ENCODE data around the gene STK32C.

The STK32C gene

DNA sequence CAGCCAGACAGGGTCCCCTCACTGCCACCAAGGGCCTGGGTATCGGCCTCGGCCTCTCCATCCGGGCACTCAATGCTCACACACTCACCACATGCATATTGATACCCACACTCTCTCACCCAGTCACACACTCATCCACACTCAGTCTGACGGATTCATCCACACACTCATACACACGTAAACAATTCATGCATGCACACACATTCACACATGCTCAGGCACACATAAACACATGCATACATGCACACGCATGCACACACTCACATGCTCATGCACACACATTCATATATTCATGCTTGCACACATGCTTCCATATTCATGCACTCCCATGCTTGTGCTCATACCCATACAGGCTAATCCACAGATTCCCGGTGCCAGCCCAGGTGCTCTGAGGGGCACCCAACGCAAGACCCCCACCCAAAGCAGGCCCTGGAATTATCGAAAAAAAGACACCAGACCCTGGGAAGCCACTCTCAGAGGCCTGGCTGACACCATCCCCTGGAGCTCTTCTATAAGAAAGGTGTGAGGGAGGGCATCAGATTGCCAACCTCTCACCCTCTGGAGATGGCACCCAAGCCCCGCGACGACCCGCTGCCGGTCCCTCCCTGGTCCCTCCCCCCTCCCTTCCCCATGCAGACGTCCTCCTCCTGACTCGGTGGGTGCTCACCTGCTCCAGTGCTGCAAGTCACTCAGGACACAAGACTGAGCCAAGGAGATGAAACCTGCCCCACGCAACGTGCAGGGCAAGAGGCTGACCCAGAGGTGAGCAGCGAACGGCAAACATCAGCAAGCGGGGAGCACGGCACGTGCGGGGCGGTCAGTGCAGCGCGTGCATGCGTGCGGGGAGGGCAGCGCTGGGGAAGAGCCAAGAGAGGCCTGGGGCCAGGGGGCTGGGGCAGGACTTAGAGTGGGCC is 15.2 kb downstream of the STK32C start:
- TF ChIP-seq, protein P1, sequence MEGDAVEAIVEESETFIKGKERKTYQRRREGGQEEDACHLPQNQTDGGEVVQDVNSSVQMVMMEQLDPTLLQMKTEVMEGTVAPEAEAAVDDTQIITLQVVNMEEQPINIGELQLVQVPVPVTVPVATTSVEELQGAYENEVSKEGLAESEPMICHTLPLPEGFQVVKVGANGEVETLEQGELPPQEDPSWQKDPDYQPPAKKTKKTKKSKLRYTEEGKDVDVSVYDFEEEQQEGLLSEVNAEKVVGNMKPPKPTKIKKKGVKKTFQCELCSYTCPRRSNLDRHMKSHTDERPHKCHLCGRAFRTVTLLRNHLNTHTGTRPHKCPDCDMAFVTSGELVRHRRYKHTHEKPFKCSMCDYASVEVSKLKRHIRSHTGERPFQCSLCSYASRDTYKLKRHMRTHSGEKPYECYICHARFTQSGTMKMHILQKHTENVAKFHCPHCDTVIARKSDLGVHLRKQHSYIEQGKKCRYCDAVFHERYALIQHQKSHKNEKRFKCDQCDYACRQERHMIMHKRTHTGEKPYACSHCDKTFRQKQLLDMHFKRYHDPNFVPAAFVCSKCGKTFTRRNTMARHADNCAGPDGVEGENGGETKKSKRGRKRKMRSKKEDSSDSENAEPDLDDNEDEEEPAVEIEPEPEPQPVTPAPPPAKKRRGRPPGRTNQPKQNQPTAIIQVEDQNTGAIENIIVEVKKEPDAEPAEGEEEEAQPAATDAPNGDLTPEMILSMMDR (IDR thresholded peaks at IDR 0.05; ENCODE audit: insufficient read depth, low read depth, low read length, missing control alignments): no peak
- H3K4me3 ChIP-seq (ENCODE audit: low read depth, low read length): no peak overlapping the region
- no peak for DNase-seq (ENCODE audit: low read depth)

DNA sequence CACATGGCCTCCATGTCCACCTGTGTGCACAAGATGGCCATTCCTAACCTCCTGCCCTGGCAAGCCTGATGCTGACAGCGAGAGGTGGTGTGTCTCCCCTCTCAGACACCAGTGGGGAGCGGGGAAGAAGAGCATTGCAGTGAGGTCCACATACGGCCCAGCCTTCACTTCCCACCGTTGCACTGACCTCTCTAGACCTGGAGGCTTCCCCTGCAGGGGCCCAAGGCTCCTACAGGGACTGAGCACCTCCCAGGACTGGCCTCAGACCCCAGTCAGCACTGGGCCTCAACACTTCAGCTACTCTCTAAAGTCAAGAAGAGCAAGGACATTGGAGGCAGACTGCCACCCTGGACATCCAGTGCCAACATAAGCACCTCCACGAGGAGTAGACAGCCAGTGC is 15.9 kb downstream of the STK32C start:
- TF ChIP-seq, protein P1 (IDR thresholded peaks at IDR 0.05; ENCODE audit: insufficient read depth, low read depth, low read length, missing control alignments): no peak
- no peak for DNase-seq (ENCODE audit: low read depth)
- H3K4me3 ChIP-seq (ENCODE audit: low read depth, low read length): no peak overlapping the region

DNA sequence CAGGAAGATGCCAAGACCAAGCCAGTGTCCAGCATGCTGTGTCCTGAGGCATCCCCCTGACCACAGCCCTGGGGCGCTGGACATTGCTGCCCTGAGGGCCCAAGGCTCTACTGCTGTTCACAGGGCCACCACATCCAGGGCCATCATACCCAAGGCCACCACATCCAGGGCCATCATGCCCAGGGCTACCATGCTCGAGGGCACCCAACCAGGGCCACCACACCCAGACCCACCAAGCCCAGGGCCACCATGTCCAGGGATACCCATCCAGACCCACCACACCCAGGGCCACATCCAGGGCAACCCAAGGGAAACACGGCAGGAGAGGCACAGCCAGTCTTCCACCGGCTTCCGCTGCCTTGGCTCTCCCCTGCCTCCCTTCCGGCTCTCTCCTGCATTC is 17.1 kb downstream of the STK32C start:
- no peak overlapping the region for H3K4me3 ChIP-seq (ENCODE audit: low read depth, low read length)
- DNase-seq (ENCODE audit: low read depth): no peak
- TF ChIP-seq, protein P1 (IDR thresholded peaks at IDR 0.05; ENCODE audit: insufficient read depth, low read depth, low read length, missing control alignments): no peak

DNA sequence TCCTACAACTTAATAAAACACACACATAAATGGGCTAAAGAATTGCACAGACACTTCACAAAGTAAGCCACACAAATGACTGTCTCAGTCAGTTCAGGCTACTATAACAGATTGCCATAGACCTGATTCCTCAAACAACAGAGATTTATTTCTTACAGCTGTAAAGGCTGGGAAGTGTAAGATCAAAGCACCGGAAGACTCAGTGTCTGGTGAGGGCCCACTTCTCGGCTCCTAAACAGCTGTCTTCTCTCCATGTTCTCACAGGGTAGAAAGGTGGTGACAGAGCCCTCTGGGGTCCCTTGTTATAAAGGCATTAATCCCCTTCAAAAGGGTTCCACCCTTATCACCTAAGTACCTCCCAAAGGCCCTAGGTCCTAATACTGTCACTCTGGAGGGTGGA is 18.3 kb downstream of the STK32C start:
- DNase-seq (ENCODE audit: low read depth): no peak
- TF ChIP-seq, protein P1 (IDR thresholded peaks at IDR 0.05; ENCODE audit: insufficient read depth, low read depth, low read length, missing control alignments): no peak

DNA sequence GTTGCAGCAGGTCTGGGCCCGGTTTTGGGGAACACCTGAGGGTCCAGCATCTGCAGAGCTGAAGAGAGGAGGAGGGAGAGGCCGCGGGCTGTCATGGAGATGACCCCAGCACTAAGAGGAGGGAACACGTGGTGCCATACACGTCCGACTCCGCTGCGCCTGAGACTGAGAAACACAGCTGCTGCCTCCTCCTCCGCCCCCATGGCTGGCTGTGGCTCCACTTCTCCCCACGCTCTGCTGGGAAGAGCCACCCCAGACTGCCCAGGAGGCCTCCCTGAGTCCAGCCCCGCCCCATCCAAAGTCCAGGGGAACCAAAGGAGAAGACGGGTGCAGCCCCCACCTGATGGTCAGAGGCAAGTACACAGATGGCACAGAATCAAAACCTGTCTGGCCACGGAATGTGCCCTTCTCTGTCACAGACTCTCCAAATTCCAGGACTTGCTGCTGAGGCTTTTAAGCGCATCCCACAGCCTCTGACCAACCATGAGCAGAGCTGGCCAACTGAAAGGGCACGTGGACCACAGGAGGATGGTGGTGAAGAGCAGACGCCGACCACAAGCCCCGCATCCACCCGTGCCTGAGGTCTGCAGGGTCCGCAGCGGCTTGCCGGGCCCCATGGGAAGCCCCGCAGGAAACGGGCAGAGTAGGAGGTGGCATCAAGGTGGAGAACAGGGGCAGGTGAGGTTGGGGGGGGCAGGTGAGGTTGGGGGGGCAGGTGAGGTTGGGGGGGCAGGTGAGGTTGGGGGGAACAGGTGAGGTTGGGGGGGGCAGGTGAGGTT is 24.0 kb downstream of the STK32C start:
- no peak overlapping the region for H3K4me3 ChIP-seq (ENCODE audit: low read depth, low read length)
- TF ChIP-seq, protein P1 (IDR thresholded peaks at IDR 0.05; ENCODE audit: insufficient read depth, low read depth, low read length, missing control alignments): no peak
- no peak for DNase-seq (ENCODE audit: low read depth)

More for the DNA sequence above, 18.3 kb downstream of the STK32C start:
- no peak overlapping the region for H3K4me3 ChIP-seq (ENCODE audit: low read depth, low read length)

DNA sequence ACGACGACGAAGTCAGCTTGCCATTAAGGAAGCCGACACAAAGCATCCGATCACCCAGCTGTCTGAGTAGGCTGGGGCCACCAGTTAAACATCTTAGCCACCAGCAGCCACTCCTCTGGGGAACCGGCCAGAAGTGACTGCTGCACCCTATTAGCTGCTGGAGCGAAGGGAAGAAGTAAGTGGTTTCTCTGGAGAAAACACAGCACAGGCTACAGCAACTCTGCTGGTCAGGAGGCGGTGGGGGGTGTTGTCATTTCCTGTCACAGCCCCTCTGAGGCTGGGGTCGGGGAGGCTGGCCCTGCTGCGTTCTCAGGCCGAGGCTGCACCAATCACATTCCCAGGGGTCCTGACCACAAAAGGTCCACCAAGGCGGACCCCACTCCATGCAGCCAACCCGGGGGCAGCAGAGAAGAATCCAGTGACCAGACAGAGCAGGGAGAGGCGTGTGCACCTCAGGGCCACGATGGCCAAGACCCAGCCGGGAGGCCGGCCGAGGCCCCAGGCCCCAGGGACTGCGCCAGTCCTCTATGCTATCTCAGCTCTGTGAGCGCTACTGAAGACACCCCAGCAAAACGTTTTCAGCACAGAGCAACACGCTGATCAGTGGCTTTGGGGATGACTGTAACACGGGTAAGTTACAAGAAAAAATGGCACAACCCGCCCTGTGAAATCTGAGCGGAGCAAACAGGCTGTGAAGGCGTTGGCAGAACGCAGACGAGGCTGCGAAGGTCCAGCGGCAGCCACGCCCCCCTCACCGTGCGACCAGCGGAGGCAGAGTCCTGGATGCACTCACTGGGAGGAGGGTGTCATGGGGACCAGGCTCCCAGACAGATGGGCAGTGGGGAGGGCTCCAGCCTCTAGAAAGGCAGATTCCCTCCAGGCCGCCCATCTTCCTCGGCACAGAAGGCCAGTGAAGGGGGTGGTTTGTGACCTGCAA is 24.8 kb downstream of the STK32C start:
- H3K4me3 ChIP-seq (ENCODE audit: low read depth, low read length): no peak overlapping the region
- TF ChIP-seq, protein P1 (IDR thresholded peaks at IDR 0.05; ENCODE audit: insufficient read depth, low read depth, low read length, missing control alignments): no peak
- DNase-seq (ENCODE audit: low read depth): no peak

Data from GM12865 (cell line).